Left forelimb (tissue), 1 donor: ENCODE results near the gene RBM43.

Source experiments
- DNase-seq: peaks from one replicate; pipeline ENCODE4 v3.0.0-alpha.2; 2018; ENCODE audit warnings: low spot score

The RBM43 gene

DNA sequence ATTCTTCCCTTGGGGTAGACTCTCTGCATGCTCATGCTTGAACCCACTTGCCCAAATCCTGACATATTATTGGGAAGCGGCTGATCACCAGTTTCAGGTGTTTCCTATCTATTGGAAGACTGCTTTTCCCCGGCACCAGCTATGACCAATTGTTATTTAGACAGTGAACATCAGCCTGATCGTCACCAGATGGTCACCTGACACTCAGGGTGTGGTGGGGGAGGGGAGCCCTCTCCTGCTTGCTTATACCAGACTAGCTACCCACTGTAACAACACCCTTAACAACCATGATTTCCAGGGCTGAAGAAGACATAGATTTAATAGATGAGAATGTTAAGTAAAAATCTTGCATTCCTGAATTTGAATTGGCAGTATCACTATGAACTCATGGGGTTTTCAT, 44.3 kb downstream of the RBM43 start:
- no peak for DNase-seq

DNA sequence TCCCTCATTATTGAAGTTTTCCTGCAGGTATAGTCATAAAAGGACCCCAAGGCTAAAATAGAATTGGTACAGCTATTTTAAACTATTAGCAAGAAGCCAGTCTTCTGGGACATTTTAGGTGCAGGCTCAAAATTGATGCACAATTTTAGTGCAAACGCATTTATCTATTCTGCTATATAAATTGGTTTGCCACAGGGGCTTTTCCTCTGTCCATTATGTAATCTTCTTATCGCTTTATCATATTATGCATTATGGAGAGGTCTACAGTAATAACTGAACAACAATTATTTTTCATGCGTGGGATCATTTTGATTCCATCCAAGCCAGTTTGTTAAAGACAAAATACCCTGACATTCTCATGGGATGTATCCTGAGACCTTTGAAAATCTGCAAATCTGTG, 54.6 kb downstream of the RBM43 start:
- no peak for DNase-seq

DNA sequence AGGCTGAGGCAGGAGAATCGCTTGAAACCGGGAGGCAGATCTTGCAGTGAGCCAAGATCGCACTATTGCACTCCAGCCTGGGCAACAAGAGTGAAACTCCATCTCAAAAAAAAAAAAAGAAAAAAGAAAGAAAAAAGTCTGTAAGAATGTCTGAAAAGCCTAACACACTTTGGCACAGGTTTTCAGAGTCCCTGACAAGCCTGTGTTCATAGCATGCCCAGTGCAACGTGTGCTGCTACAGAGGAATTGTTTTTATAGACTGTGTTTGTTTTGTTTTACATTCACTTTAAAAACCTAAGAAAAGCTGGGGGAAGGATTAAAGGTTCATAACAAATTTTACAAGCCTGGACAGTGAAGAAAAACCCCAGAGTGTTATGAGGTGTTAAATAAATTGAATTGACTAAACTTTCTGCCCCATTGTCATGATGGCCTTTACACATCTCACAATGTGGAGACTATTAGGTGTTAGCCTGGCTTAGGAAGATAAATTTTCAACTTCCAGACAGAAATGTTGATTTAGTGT, 55.2 kb downstream of the RBM43 start:
- no peak for DNase-seq

DNA sequence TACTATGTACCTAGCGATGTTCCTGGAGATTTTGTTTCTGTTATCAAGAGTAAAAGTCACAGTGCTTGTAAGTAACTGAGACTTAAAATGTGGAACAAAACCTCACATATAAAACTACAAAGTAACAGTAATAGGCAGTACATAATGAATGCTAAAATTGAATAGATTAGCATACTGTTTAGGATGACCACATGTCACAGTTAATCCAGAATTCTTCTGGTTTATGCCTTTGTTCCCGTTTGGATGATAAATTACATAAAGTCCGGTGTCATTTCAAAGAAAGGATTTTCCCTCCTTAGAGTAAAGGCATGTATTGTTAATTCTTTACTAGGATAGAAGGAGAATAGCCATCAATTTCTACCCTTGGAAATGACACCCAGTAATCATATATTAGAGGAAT, 56.1 kb downstream of the RBM43 start:
- no peak for DNase-seq

- DNase-seq: no peak
Measured at GRCh38 chr2:151204756-151205155, 56.9 kb downstream of the RBM43 start.

- DNase-seq: no peak
Measured at GRCh38 chr2:151200844-151201243, 60.8 kb downstream of the RBM43 start.

GRCh38 chr2:151200277-151200676, 61.4 kb downstream of the RBM43 start:
- DNase-seq: no peak

GRCh38 chr2:151198645-151199044, 63.0 kb downstream of the RBM43 start:
- no peak for DNase-seq
